B cell (primary cell): Measurements from ENCODE around the gene TRIOBP.

Experiments
- EZH2 ChIP-seq: IDR thresholded peaks from 2 replicates; pipeline ENCODE4 v1.6.1; 2012; ENCODE audit warnings: borderline replicate concordance, low read depth, mild to moderate bottlenecking, moderate library complexity, low read length; ENCODE audit not compliant: insufficient read depth, poor library complexity, severe bottlenecking
- TF ChIP-seq, protein P1 (sequence below): fragments of 200-600 bp; IDR thresholded peaks from one replicate; pipeline ENCODE4 v1.8.0; 2022; ENCODE audit warnings: antibody characterized with exemption, mild to moderate bottlenecking

DNA sequence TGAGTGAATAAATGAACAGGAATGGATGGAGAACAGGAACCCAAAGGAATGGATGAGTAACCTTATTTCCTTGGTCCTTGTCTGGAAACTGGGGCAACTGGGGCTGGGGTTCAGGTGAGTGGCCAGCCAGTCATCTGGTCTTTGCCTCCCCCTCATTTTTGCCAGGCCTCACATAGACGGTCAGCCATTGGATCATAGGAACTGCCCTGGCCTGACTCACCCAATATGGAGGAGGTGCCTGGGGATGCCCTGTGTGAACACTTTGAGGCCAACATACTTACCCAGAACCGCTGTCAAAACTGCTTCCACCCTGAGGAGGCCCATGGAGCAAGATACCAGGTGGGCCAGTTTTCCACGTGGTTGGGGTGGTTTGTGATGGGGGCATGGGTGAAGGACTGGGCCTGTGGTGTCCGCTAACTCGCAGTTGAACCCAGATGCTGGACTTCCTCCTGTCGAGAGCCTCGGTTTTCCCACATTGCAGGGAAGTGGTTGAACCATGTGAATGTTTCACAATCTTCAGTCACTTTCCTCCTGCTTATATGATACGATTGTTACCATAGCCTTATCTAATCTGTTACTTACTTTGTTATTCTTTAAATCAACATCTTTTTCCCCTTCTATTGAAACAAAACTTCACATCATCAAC, 4.4 kb downstream of the TRIOBP start:
- no peak for TF ChIP-seq EZH2
- TF ChIP-seq, protein P1, sequence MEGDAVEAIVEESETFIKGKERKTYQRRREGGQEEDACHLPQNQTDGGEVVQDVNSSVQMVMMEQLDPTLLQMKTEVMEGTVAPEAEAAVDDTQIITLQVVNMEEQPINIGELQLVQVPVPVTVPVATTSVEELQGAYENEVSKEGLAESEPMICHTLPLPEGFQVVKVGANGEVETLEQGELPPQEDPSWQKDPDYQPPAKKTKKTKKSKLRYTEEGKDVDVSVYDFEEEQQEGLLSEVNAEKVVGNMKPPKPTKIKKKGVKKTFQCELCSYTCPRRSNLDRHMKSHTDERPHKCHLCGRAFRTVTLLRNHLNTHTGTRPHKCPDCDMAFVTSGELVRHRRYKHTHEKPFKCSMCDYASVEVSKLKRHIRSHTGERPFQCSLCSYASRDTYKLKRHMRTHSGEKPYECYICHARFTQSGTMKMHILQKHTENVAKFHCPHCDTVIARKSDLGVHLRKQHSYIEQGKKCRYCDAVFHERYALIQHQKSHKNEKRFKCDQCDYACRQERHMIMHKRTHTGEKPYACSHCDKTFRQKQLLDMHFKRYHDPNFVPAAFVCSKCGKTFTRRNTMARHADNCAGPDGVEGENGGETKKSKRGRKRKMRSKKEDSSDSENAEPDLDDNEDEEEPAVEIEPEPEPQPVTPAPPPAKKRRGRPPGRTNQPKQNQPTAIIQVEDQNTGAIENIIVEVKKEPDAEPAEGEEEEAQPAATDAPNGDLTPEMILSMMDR = no peak
